K562 (cell line): ENCODE data around the gene ZRANB1. TPM values are rescaled to one million over a fixed set of nuclear protein-coding genes. Genes with fewer than 3 reads are reported as not detected.

Experiments used
- E2F3 ChIP-seq: fragments of 250-450 bp; sonication (Bioruptor Pico); IDR thresholded peaks from 2 replicates; pipeline ENCODE4 v1.4.0; 2020; ENCODE audit warnings: mild to moderate bottlenecking
- PHF8 ChIP-seq: fragments of 200-600 bp; sonication (generic); IDR thresholded peaks from 2 replicates; pipeline ENCODE4 v1.6.1; 2012; ENCODE audit warnings: mixed run types, mild to moderate bottlenecking, inconsistent platforms, low read length, moderate library complexity, borderline replicate concordance
- ZNF668 ChIP-seq: fragments of 250-450 bp; sonication (Bioruptor Pico); IDR thresholded peaks from 2 replicates; pipeline ENCODE4 v1.8.0; 2022; ENCODE audit warnings: mild to moderate bottlenecking, inconsistent platforms
- polyA plus RNA-seq, 8 experiments: library from polyadenylated mRNA; depleted of rRNA in 4 of 8; stranded (reverse) in 5 of 8; unstranded in 3 of 8; fragments of >200 nt; fragmentation: Nextera tagmentation in 2 of 8; fragmentation: Illumina TruSeq in 1 of 8; extraction: Ambion mirVana in 2 of 8; extraction: Trizol in 1 of 8; gene quantifications; 2 replicates each; pipeline versions ENCODE4 v1.2.1 to v1.2.3, GENCODE V29; 2011 to 2014; ENCODE audit warnings: inconsistent platforms in 1 of 8, missing spikeins in 1 of 8
- total RNA-seq, 7 experiments: library from RNA; depleted of rRNA in 6 of 7; stranded (reverse); fragments of >200 nt in 6 of 7; fragmentation: Illumina TruSeq in 2 of 7; extraction: Trizol in 2 of 7; gene quantifications; 2 replicates each; pipeline versions ENCODE4 v1.2.1 to v1.2.3, GENCODE V29; 2011 to 2021; ENCODE audit warnings: low replicate concordance in 1 of 7
- TF ChIP-seq, protein P1 (sequence below): fragments of 250-450 bp; sonication (Bioruptor Pico); IDR thresholded peaks from 2 replicates; pipeline ENCODE4 v1.5.0; 2022; ENCODE audit warnings: mild to moderate bottlenecking
- TF ChIP-seq, protein P2 (sequence below): fragments of 250-450 bp; sonication (Bioruptor Pico); IDR thresholded peaks from 2 replicates; pipeline ENCODE4 v1.4.0; 2020; ENCODE audit warnings: mild to moderate bottlenecking
- TF ChIP-seq, protein P3 (sequence below): fragments of 200-800 bp; sonication (Bioruptor generic); IDR thresholded peaks from 2 replicates; pipeline ENCODE4 v1.6.1; 2017; ENCODE audit warnings: missing genetic modification characterization, missing compliant biosample characterization
- TF ChIP-seq, protein P4 (sequence below): fragments of 450-650 bp; IDR thresholded peaks from 2 replicates; pipeline ENCODE4 v1.6.1; 2016; ENCODE audit warnings: borderline replicate concordance

Gene ZRANB1
- total and polyA plus RNA-seq, 9 of the 15 experiments (the other 6 are each of a cell fraction or from before 2014, with no cell fraction given) = 0.07 to 1.1 (median 0.64) TPM

DNA sequence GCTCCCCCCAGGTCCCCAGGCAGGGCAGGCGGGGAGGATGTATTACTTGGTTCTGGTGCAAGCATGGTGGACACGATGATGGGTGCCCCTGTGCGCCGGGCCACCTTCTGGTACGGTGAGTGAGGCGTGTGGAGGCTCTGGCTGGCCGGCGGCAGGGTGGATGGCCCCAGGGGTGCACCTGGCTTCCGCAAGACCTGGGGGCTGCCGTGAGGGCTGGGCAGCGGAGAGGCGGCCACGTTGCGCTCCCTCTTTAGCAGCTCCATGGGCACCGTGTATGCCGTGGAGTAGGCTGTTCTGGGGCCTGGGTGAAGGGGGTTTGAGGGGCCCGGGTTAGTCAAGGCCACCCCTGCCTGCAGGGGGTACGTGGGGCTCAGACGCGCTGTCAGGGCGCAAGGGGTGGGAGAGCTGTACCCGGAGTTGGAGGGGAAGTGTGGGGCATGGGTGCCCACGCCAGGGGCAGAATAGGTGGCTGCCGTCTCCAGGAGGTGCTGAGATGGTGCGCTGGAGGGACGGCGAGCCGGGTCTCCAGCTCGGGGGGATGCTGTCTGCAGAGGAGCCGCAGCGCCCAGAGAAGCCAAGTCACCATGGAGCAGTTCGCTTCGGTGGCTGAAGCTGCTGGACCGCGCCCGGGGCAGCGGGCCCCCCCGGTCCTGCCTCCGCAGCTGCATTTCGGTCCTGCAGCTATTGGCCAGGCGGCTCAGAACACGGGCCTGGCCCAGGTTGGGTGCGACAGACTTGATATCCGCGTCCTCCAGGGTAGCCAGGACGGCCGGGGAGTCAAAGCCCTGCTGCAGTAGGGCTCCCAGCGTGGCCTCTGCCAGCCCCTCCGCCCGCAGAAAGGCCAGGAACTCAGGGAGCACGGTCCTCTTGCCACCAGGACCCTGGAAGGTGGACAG, 84.4 kb downstream of the ZRANB1 start (continued):
- TF ChIP-seq, protein P1, sequence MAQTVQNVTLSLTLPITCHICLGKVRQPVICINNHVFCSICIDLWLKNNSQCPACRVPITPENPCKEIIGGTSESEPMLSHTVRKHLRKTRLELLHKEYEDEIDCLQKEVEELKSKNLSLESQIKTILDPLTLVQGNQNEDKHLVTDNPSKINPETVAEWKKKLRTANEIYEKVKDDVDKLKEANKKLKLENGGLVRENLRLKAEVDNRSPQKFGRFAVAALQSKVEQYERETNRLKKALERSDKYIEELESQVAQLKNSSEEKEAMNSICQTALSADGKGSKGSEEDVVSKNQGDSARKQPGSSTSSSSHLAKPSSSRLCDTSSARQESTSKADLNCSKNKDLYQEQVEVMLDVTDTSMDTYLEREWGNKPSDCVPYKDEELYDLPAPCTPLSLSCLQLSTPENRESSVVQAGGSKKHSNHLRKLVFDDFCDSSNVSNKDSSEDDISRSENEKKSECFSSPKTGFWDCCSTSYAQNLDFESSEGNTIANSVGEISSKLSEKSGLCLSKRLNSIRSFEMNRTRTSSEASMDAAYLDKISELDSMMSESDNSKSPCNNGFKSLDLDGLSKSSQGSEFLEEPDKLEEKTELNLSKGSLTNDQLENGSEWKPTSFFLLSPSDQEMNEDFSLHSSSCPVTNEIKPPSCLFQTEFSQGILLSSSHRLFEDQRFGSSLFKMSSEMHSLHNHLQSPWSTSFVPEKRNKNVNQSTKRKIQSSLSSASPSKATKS = no peak
- TF ChIP-seq PHF8 = no peak
- TF ChIP-seq, protein P2, sequence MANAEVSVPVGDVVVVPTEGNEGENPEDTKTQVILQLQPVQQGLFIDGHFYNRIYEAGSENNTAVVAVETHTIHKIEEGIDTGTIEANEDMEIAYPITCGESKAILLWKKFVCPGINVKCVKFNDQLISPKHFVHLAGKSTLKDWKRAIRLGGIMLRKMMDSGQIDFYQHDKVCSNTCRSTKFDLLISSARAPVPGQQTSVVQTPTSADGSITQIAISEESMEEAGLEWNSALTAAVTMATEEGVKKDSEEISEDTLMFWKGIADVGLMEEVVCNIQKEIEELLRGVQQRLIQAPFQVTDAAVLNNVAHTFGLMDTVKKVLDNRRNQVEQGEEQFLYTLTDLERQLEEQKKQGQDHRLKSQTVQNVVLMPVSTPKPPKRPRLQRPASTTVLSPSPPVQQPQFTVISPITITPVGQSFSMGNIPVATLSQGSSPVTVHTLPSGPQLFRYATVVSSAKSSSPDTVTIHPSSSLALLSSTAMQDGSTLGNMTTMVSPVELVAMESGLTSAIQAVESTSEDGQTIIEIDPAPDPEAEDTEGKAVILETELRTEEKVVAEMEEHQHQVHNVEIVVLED = no peak
- TF ChIP-seq E2F3 (CRISPR knock-in tag) = no peak
- TF ChIP-seq ZNF668 (CRISPR knock-in tag) = no peak
- TF ChIP-seq, protein P3, sequence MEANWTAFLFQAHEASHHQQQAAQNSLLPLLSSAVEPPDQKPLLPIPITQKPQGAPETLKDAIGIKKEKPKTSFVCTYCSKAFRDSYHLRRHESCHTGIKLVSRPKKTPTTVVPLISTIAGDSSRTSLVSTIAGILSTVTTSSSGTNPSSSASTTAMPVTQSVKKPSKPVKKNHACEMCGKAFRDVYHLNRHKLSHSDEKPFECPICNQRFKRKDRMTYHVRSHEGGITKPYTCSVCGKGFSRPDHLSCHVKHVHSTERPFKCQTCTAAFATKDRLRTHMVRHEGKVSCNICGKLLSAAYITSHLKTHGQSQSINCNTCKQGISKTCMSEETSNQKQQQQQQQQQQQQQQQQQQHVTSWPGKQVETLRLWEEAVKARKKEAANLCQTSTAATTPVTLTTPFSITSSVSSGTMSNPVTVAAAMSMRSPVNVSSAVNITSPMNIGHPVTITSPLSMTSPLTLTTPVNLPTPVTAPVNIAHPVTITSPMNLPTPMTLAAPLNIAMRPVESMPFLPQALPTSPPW = no peak
- TF ChIP-seq, protein P4, sequence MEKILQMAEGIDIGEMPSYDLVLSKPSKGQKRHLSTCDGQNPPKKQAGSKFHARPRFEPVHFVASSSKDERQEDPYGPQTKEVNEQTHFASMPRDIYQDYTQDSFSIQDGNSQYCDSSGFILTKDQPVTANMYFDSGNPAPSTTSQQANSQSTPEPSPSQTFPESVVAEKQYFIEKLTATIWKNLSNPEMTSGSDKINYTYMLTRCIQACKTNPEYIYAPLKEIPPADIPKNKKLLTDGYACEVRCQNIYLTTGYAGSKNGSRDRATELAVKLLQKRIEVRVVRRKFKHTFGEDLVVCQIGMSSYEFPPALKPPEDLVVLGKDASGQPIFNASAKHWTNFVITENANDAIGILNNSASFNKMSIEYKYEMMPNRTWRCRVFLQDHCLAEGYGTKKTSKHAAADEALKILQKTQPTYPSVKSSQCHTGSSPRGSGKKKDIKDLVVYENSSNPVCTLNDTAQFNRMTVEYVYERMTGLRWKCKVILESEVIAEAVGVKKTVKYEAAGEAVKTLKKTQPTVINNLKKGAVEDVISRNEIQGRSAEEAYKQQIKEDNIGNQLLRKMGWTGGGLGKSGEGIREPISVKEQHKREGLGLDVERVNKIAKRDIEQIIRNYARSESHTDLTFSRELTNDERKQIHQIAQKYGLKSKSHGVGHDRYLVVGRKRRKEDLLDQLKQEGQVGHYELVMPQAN = no peak
